ENCODE measurements around the gene NUCKS1.

GRCh38 chr1:205664399-205665017 lies 85.5 kb downstream of the NUCKS1 start:
- no peak for TF ChIP-seq SUZ12 (IDR thresholded peaks at IDR 0.05)
- TF ChIP-seq BHLHE40 (IDR thresholded peaks at IDR 0.05; ENCODE audit: borderline replicate concordance), result no peak
- TF ChIP-seq ARNT (IDR thresholded peaks at IDR 0.05), result no peak
- TF ChIP-seq FOXM1 (IDR thresholded peaks at IDR 0.05; ENCODE audit: borderline replicate concordance), result no peak
- TF ChIP-seq HDGF (IDR thresholded peaks at IDR 0.05; ENCODE audit: borderline replicate concordance), result no peak
- no peak for TF ChIP-seq FOXK2 (IDR thresholded peaks at IDR 0.05)
- TF ChIP-seq L3MBTL2 (conservative IDR thresholded peaks at IDR 0.05), result no peak

Measured in HEK293T (cell line).